HepG2 (cell line): ENCODE data around the gene C2orf49. TPM values are rescaled to one million over a fixed set of nuclear protein-coding genes. Genes with fewer than 3 reads are reported as not detected.
A peak's percentile ranks its signal among the peaks of the same experiment; 100 is the strongest.

ENCODE experiments used
- DMTF1 ChIP-seq: sonication (generic); formaldehyde crosslinking; IDR thresholded peaks from 2 replicates; pipeline ENCODE4 v1.4.0; 2020; ENCODE audit warnings: mild to moderate bottlenecking, missing genetic modification reagents
- ETV5 ChIP-seq: IDR thresholded peaks from 2 replicates; pipeline ENCODE4 v1.6.1; 2018; ENCODE audit warnings: missing biosample characterization, missing genetic modification reagents, inconsistent platforms, borderline replicate concordance
- FOXC1 ChIP-seq: sonication (generic); formaldehyde crosslinking; IDR thresholded peaks from 2 replicates; pipeline ENCODE4 v1.8.0; 2022; ENCODE audit warnings: mild to moderate bottlenecking, missing genetic modification reagents, borderline replicate concordance
- IKZF4 ChIP-seq: sonication (generic); formaldehyde crosslinking; IDR thresholded peaks from 2 replicates; pipeline ENCODE4 v1.5.1; 2020; ENCODE audit warnings: borderline replicate concordance, mild to moderate bottlenecking, low read depth, missing genetic modification reagents; ENCODE audit errors: not compliant biosample characterization
- MBNL3 ChIP-seq: fragments of 250-450 bp; sonication (Bioruptor Pico); conservative IDR thresholded peaks from 2 replicates; pipeline ENCODE4 v1.8.0; 2022; ENCODE audit warnings: mild to moderate bottlenecking, inconsistent platforms
- MYC ChIP-seq: sonication (generic); formaldehyde crosslinking; IDR thresholded peaks from 2 replicates; pipeline ENCODE4 v1.9.0; 2021; ENCODE audit warnings: missing genetic modification reagents, borderline replicate concordance
- NFE2L1 ChIP-seq: sonication (generic); formaldehyde crosslinking; IDR thresholded peaks from 2 replicates; pipeline ENCODE4 v1.4.0; 2020; ENCODE audit warnings: missing genetic modification reagents, mild to moderate bottlenecking, borderline replicate concordance
- PBX3 ChIP-seq: sonication (generic); formaldehyde crosslinking; IDR thresholded peaks from 2 replicates; pipeline ENCODE4 v1.8.1; 2023; ENCODE audit warnings: missing genetic modification reagents, inconsistent platforms, borderline replicate concordance
- PRDM4 ChIP-seq: sonication (generic); formaldehyde crosslinking; IDR thresholded peaks from 2 replicates; pipeline ENCODE4 v1.9.0; 2021; ENCODE audit warnings: missing genetic modification reagents, borderline replicate concordance
- TCF7 ChIP-seq: sonication (generic); IDR thresholded peaks from 2 replicates; pipeline ENCODE4 v1.6.1; 2016; ENCODE audit warnings: antibody characterized with exemption, low read depth
- TEAD3 ChIP-seq: optimal IDR thresholded peaks from 2 replicates; pipeline ENCODE3; 2016; ENCODE audit warnings: borderline replicate concordance
- ZFP41 ChIP-seq: sonication (generic); formaldehyde crosslinking; IDR thresholded peaks from 2 replicates; pipeline ENCODE4 v1.4.0; 2020; ENCODE audit warnings: mild to moderate bottlenecking, missing genetic modification reagents, borderline replicate concordance
- ZFP91 ChIP-seq: sonication (generic); formaldehyde crosslinking; IDR thresholded peaks from 2 replicates; pipeline ENCODE4 v1.9.0; 2022; ENCODE audit warnings: missing genetic modification reagents, mild to moderate bottlenecking, borderline replicate concordance
- polyA plus RNA-seq, 8 experiments: library from polyadenylated mRNA; depleted of rRNA in 3 of 8; stranded (reverse) in 7 of 8; unstranded in 1 of 8; fragments of >200 nt; fragmentation: Illumina TruSeq in 4 of 8; extraction: Trizol in 4 of 8; gene quantifications; 2 replicates each; pipeline versions ENCODE4 v1.2.1 to v1.2.3, GENCODE V29; 2011 to 2016; ENCODE audit warnings: low read depth in 4 of 8, missing spikeins in 1 of 8, mixed read lengths in 1 of 8; ENCODE audit not compliant: insufficient read depth in 1 of 8
- total RNA-seq, 5 experiments: library from RNA; depleted of rRNA; stranded (reverse); fragments of >200 nt; fragmentation: Illumina TruSeq; extraction: Trizol; gene quantifications; 2 replicates each; pipeline ENCODE4 v1.2.3, GENCODE V29; 2016; ENCODE audit warnings: low read depth in 1 of 5
- TF ChIP-seq, protein P1 (sequence below): sonication (generic); formaldehyde crosslinking; IDR thresholded peaks from 2 replicates; pipeline ENCODE4 v1.8.0; 2022; ENCODE audit warnings: low read depth, missing genetic modification reagents
- TF ChIP-seq, protein P2 (sequence below): sonication (generic); formaldehyde crosslinking; IDR thresholded peaks from 2 replicates; pipeline ENCODE4 v1.5.0; 2020; ENCODE audit warnings: missing genetic modification reagents, mild to moderate bottlenecking, borderline replicate concordance

C2orf49 gene
- total and polyA plus RNA-seq, 2 of the 13 experiments (the other 11 are each of a cell fraction or from before 2014, with no cell fraction given) = 24.7 to 28.8 TPM

DNA sequence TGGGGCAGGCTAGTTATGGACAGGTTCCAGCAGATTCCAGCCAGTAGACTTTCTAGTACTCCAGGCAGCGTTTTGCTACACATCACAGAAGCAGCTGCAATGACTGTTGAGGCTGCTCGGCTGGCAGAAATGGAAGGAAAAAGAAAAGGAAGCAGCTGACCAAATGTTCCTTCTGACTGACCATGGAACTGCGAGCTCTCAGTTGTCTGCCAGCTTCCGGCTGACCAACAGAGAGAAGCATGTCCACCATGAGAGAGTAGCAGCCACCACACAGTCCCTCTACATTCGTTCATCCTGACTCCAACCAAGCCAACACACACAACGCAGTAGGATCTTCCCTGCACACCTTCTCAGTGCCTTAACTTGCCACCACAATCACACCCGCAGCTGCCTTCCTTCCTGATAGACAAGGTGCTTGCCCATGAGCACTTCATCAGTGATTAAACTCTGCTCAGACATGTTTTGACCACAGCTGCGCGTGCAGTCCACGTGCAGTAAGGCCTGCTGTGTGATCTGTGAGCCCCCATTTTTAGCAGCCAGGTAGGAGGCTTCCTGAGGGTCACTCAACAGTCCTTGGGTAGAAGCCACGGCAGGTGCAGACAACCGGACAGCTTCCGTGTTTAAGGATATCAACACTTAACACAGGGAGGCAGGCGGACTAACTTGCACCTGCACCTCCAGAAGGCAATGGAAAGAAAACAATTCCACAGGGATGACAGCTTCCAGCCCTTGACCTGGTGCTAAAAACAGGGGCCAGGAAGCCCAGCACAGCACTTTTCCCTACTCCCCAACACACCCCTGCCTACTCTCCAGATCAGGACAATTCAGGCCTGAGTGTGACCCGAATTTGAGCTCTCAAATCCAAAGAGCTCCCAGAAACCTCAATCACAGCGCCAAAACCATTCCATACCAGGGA lies 8.8 kb upstream of the C2orf49 start (continued):
- TF ChIP-seq TEAD3 (CRISPR knock-in tag) (peak; percentile 46), ZFP91 (CRISPR knock-in tag) (peak; percentile 76), DMTF1 (CRISPR knock-in tag) (peak; percentile 90; the same call in 1 of the 2 replicates), IKZF4 (peak; percentile 86), PBX3 (no peak), MYC (peak; percentile 91), NFE2L1 (no peak; the same call in 1 of the 2 replicates), TCF7 (no peak), FOXC1 (peak; percentile 57), ETV5 (peak; percentile 68), PRDM4 (CRISPR knock-in tag) (no peak), ZFP41 (CRISPR knock-in tag) (no peak), MBNL3 (CRISPR knock-in tag) (no peak)
- TF ChIP-seq, protein P1, sequence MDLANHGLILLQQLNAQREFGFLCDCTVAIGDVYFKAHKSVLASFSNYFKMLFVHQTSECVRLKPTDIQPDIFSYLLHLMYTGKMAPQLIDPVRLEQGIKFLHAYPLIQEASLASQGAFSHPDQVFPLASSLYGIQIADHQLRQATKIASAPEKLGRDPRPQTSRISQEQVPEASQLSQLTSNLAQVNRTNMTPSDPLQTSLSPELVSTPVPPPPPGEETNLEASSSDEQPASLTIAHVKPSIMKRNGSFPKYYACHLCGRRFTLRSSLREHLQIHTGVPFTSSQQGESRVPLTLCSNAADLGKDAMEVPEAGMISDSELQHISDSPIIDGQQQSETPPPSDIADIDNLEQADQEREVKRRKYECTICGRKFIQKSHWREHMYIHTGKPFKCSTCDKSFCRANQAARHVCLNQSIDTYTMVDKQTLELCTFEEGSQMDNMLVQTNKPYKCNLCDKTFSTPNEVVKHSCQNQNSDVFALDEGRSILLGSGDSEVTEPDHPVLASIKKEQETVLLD (CRISPR knock-in tag) = peak; percentile 23; the same call in 1 of the 2 replicates
- TF ChIP-seq, protein P2, sequence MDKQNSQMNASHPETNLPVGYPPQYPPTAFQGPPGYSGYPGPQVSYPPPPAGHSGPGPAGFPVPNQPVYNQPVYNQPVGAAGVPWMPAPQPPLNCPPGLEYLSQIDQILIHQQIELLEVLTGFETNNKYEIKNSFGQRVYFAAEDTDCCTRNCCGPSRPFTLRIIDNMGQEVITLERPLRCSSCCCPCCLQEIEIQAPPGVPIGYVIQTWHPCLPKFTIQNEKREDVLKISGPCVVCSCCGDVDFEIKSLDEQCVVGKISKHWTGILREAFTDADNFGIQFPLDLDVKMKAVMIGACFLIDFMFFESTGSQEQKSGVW (CRISPR knock-in tag) = no peak
